Peyer's patch (tissue), 4 donors: ENCODE measurements around the gene RPA1.

Experiments
- CTCF ChIP-seq, 6 experiments: fragments of 450-650 bp in 4 of 6; fragments of 200-600 bp in 2 of 6; sonication (generic) in 1 of 6; IDR thresholded peaks; one replicate each; pipeline ENCODE4 v1.5.1; 2017 to 2019; ENCODE audit warnings: antibody characterized with exemption in 6 of 6, mild to moderate bottlenecking in 3 of 6, moderate library complexity in 1 of 6
- POLR2A ChIP-seq, 2 donors: fragments of 450-650 bp; IDR thresholded peaks; one replicate each; pipeline ENCODE4 v1.5.1; 2017; ENCODE audit warnings: antibody characterized with exemption in 2 of 2, mild to moderate bottlenecking in 2 of 2, moderate library complexity in 2 of 2

GRCh38 chr17:1813088-1813487 lies 16.7 kb upstream of the RPA1 start:
- TF ChIP-seq POLR2A (IDR thresholded peaks at IDR 0.05) = no peak
- TF ChIP-seq CTCF (IDR thresholded peaks at IDR 0.05) = no peak
